OCI-M2 (cell line): ENCODE data around the gene THADA.

Experiments
- DNase-seq: peaks from one replicate; lab custom pipeline; 2025; ENCODE audit not compliant: unreplicated experiment; lab: John Stamatoyannopoulos, UW

THADA gene

DNA sequence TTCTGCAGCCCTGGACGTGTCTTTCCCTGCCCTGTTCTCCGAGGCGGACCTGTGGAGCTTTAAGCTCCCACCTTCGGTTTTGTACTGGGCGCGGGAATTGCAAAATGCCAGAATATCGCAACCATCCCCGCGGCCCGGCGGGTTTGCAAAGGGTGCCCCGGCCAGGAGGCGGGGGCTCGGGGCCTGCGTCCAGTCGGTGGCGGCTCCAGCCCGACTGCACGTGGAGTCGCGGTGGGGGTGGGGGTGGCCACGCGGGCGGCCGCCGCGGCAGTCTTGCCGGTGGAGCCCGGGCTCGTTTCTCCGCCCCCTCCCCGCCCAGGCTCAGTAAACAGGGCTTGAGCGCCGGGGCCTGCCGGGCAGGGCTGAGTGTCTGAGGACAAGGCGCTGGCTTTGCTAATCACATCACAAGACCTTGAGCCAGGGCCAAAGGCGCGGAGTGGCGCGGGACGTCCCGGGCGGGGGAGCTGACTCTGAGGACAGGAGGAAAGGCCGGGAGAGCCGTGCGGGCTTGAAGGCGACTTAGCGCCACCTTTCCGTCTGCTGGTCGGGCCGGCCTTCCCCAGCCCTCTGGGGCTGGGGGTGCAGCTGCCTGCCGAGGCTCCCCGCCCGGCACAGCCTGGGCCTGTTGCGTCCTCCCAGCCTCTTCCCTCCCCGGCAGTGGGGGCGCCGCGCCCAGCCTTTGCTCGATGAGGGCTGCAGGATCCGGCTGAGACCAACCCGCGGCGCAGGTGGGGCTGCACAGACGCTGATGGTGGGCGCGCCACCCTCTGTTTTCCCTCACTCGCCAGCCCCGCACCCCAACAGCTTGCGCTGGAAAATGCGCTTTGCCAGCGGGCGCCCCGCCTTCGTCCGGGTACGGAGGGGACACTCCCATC, 368.6 kb downstream of the THADA start:
- DNase-seq: no peak

GRCh38 chr2:43226558-43226954, 369.3 kb downstream of the THADA start, which contains the start of gene ZFP36L2:
ZFP36L2 (minus strand) TSS chr2:43226606; CDS start chr2:43226315, 291 bp downstream.
- DNase-seq: no peak

DNA sequence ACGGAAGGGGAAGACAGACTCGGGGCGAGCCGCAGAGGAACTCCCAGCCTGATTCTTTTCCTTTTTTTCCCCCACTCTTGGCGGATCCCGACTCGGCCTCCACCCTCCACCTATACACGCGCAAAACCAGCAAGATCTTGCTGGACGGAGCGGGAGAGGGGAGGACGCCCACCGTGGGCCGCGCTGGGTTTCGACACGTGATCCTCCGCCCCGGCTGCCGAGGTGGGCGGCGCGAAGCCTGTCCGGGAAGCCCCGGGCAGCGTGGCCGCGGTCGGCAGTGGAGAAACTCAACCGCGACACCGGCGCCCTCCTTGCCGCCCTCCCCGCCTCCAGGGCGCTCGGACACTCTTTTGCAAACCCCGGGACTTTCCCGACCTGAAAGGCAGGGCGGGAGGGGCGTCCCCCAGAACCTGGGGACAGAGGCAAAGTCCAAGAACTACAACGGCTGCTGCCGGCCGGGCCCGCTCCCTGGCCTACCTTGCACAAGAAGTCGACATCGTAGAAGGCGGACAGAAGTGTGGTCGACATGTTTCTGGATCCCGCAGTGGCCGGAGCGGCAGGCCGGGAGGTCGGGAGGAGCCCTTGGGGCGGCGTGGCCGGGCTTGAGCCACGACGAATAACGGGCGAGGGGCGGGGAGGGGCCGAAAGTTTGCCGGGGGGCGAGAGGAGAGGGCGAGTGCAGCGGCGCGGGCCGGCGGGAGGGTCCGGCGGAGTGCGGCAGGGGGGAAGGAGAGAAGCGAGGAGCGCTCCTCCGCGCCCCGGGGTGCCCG, 369.9 kb downstream of the THADA start:
- DNase-seq: no peak

- no peak for DNase-seq
Observed at GRCh38 chr2:43225093-43225787, 370.6 kb downstream of the THADA start.

GRCh38 chr2:43224571-43225092, 371.2 kb downstream of the THADA start:
- DNase-seq: no peak

- no peak for DNase-seq
Observed at GRCh38 chr2:43224131-43224570, 371.7 kb downstream of the THADA start.

- DNase-seq: no peak
Observed at GRCh38 chr2:43223521-43224001, 372.3 kb downstream of the THADA start.

DNA sequence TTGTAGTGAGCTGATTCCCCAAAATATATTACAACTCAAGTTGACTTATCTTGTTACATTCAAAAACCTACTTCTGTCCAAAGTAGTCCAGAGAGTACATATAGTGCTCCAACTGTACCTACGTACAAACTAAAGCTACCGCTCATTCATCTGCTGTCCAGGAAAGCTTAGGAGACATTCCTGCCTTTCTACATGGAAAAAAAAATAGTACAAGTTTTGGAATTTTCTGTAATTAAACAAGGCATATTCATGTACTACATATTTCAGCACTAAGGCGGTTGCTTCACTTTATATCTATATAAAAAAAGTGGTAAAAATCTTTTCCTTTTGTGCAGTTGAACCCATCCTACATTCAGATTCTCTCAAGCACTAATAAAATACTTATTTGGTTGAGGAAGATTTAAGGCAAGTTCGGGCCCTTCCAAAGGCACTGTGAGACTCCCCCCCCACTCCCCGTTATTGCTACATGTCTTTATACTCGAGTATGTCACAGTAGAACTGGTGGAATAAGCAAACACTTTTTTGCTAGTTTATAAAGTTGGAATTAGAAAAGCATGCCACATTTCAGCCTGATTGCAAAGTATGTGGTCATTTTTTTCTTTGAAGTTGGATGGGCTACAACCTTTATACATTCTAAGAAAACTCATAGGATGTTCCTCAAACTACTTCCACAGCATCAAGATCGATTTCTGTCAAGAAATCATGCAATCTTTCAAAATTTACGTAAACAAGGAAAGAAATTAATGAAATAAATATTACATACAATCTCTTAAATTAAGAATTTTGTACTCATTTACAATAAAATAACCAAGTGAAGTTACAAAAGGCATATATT, 373.1 kb downstream of the THADA start:
- DNase-seq: no peak

DNA sequence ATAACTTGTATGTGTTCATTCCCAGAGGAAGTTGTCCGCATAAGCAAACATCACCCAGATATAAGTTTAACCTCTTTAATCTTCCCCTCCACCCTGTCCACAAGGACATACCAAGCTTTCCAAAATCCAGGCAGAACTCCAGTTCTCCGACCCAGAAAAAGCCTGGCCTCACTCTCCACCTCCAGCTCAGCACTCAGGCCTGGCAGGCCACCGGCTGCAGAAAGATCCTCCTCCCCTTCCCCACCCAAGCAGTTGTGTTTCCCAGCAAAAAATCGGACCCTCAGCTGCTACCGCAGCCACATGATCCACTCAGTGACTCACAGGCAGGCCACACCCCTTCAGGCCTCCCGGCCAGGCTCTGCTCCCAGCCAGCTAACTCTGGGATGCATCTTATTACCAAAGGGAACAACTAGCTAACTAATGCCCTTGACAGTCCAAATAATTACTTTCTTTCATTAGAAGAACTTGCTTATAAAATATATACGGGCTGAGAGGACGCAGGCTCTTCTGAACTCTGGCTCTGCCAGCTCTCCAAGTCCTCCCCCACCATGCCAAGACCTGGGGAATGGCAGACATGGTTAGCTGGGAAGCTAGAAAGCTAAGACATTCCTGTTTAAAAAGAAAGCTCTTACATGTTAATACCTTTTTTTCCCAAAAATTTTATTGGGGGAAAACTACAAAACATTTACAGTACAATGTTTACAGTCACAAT, 373.9 kb downstream of the THADA start:
- DNase-seq: peak; percentile 60

DNA sequence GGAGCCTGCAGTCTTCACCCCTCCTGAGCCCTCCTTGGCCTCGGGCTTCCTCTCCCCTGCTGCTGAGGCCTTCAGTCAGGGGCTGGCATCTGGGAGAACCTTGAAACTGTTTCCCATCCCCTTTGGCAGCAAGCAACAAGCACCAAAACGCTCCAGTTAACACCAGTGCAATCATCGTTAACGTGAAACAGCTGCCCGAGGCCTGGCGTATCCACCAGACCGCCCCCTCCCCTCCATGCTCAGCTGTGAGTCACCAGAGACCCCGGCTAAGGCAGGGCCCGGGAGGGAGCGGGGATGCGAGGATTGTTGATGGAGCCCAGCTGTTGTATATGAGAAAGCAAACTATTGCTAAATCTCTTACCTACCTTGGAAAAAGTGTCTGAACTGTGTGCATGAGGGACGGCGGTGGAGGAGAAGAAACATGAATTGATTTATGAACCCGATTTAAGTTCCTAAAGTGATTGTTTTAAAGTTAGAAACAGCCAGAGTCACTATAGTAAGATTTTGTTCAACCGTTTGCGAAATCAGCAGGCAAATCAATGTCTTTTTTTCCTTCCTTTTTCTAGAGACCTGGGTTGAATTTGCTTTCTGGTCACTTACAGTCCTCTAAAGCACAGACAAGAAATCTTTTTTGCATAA, 374.6 kb downstream of the THADA start:
- no peak for DNase-seq

DNA sequence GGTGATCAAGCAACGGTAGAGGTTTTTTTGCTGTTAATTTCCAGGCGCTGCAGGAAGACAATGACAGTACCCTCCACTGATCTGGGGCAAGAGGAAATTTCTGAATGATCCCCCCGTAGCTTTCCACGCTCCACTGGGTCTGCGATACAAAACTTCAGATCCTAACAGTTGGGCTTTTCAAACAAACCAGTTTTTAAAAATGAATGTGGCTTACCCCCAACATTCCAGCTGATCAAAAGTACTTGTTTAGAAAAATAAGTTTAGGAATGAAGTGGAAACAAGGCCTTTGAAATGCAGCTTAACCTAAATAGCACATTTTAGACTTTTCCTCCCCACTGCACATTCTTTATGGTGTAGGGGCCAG, 375.1 kb downstream of the THADA start:
- DNase-seq: no peak

DNA sequence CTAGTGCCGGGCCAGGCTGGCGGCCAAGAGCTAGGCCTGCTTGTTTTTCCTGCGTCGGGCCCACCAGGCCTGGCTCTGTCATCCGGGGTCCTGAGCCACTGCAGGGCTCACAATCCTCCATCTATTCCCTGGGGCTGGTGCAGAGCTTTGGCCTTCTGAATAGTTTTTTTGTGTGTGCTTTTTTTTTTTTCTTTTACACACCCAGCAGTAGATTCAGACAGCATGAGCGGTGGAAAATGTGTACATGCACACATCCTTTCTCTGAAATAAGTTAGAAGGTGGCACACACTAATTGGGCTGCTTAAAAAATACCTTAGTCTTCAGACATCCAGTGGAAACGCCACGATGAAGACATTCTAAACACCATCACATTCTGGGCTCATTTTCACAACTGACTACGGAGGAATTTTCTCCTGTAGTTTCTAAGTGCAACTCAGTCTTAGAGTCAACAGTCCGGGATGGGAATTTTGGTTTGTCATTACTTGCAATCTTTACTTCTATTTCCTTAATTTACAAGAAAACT, 375.5 kb downstream of the THADA start:
- no peak for DNase-seq

GRCh38 chr2:43219383-43220228, 376.2 kb downstream of the THADA start:
- DNase-seq: peak; percentile 19

- DNase-seq: no peak
Observed at GRCh38 chr2:43218702-43219382, 377.0 kb downstream of the THADA start.

- no peak for DNase-seq
Observed at GRCh38 chr2:43218155-43218701, 377.6 kb downstream of the THADA start.

DNA sequence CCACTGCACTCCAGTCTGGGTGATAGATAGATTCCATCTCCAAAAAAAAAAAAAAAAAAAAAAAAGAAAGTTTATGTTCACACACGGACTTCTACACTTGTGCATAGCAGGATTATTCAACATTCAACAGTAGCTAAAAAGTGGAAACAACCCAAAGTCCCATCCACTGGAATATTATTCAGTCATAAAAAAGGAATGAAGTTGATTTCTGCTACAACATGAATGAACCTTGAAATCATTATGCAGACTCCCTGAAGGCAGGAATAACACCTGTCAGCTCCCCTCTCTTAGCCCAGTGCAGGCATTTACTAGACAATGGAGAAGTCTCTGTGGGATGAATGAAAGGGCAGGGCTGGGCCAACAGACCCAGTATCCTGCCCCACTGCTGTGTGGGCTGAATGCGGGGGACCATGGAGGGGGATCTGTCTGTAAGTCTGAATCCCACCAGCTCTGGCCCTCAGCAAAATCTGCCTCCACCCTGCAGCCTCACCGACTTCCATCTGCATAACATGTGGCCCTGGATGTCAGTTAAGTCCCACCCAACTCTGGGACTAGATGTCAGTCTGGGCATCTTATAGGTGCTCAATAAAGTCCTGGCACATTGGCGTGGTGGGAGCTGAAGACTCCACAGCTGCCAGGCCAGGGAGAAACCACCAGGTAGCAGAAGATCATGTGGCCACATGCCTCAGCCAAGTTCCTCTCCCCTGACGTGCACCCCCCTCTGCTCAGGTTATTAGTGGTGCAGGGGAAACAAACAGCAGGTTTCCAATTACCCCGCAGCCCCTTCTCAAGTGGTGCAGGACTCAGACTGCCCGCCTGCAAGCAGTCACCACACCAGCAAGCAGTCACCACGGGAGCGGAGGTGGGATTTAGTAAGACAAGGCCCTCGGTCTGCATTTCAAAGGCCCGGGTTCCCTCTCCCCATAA, 378.3 kb downstream of the THADA start:
- no peak for DNase-seq
